ENCODE results near the gene BDP1.
A peak's percentile ranks its signal among the peaks of the same experiment; 100 is the strongest.
"Not testable (repeated sequence)": the region's sequence is repeated elsewhere in the genome, so short reads cannot be mapped to it uniquely, and the experiment has no call there.

The BDP1 gene, protein sequence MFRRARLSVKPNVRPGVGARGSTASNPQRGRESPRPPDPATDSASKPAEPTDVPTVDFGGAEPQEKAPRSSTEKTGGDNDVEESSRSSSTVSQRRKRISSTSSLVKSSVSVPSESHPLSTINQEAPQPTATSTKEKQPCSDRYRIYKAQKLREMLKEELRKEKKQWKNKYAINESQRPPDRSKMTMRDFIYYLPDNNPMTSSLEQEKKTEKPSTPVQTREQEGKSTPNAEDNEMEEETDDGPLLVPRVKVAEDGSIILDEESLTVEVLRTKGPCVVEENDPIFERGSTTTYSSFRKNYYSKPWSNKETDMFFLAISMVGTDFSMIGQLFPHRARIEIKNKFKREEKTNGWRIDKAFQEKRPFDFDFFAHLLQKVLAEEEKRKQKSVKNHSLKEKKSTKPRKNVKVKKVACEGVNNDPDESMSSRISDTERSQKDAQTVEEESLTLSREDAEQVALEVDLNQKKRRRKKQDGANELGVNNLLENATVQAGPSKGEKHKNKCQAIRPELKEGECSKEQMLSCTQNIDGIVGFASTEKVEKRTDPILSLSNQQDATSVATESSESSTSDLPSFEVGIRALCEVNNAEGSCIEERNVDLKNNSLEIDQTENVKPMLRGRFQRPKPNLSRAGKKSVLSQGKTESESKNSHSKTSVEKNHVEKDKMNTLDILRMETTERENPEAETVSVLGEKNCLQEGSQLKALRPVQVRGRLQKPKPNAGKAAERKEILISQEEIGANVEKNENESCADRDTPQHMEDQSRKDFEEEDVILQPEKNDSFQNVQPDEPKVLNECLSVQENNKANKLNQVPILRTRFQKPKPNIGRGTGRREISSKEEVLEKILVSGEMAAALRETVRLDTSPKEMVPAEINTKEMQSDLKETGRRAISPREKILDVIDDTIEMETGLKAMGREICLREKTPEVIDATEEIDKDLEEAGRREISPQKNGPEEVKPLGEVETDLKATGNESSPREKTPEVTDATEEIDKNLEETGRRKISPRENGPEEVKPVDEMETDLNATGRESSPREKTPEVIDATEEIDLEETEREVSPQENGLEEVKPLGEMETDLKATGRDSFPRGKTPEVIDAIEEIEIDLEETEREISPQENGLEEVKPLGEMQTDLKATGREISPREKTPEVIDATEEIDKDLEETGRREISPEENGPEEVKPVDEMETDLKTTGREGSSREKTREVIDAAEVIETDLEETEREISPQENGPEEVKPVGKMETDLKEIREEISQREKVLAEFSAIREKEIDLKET (N-terminal part only)

DNA sequence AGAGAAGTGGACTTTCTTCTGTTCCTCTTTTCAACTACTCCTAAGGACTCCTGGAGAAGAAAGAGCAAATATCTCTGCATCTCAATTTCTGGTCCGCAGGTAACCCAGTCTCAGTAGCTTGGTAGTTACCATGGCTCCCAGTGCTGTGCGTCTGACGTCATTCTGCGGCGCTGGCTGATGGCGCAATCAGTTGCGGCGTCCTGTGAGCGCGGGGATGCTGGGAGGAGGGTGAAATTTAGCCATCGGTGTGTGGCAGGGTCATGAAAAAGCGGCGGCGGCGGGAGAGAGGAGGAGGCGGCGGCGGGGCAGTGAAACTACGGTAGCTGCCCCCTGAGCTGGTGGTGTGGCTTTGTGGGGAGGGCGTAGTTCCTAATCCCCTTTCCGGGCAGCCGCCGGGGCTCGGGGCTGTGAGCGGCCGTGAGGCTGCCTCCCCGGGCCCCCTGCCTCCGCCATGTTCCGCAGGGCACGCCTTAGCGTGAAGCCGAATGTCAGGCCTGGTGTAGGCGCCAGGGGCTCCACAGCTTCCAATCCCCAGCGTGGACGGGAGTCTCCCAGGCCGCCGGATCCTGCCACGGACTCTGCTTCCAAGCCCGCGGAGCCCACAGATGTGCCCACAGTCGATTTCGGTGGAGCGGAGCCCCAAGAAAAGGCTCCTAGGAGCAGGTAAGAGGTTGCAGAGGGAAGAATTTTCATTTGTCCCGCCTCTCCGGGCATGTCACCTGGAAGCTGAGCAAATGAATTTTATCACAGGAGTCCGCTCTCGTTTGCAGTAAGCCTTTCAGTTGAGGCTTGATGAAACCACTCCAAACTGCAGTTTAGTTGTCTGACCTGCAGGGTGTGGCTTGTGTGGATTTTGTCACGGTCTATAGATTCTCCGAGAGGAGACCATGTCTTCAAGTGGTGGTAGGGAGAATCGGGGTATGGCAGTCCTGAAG is at the start of gene BDP1:
Gene BDP1, plus strand, starts transcription at position 225 of the 935 bp plus-strand sequence. Its CDS starts 227 bp downstream, at position 452.
- peak; percentile 92 for DNase-seq (ENCODE audit: low read depth)

DNA sequence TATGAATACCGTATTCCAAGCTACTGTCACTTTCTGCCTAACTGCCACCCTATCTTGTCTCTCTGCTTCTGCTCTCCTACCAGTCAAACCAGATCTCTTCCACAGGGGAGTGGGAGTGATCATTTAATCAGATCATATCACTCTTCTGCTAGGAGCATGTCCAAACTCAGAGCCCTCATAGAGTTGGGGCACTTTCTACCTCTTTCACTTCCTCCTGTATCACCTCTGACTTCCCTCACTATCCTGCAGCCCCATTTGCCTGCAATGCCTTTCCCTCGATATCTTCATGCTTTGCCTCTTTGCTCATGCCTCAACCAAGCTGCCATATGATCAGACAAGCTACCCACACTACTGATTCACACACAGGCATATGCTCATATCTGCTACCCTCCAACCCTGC is 45.4 kb upstream of the BDP1 start:
- not testable (repeated sequence) for DNase-seq (ENCODE audit: low read depth)

- not testable (repeated sequence) for DNase-seq (ENCODE audit: low read depth)
These were observed 39.8 kb upstream of the BDP1 start for GRCh38 chr5:71415626-71416025.

DNA sequence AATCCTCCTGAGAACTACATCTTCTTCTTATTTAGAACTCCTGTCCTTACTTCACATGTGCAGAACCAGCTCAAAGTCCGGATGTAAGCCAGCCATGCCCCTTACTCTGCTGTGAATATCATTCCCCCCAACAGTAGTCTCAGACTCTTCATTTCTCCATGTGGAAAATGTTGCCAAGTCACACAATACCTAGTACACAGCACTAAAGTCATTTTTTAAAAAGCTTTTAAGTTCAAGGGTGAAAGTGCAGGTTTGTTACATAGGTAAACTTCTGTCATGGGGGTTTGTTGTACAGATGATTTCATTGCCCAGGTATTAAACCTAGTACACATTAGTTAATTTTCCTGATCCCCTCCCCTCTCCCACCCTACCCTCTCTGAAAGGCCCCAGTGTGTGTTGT is 37.4 kb upstream of the BDP1 start:
- not testable (repeated sequence) for DNase-seq (ENCODE audit: low read depth)

DNA sequence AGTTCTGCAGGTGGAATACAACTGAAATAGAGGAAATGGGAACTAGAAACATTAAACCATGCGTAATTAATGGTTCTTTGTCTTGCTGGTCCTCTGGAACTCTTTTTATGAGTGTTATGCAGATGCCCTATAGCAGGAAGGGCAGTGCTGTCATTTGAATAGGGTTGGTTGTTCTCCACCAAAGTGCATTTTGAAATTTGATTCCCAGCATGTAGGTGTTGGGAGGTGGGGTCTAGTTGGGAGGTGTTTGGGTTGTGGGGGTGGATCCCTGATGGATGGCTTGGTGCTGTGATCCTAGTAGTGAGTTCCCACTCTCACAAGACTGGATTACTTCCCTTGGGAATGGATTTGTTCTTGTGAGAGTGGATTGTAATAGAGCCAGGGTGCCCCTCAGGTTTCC is 34.2 kb upstream of the BDP1 start:
- DNase-seq (ENCODE audit: low read depth): not testable (repeated sequence)

GRCh38 chr5:71423896-71424295 is 31.6 kb upstream of the BDP1 start:
- not testable (repeated sequence) for DNase-seq (ENCODE audit: low read depth)

GRCh38 chr5:71426686-71427474 is 28.6 kb upstream of the BDP1 start:
- DNase-seq (ENCODE audit: low read depth): not testable (repeated sequence)

DNA sequence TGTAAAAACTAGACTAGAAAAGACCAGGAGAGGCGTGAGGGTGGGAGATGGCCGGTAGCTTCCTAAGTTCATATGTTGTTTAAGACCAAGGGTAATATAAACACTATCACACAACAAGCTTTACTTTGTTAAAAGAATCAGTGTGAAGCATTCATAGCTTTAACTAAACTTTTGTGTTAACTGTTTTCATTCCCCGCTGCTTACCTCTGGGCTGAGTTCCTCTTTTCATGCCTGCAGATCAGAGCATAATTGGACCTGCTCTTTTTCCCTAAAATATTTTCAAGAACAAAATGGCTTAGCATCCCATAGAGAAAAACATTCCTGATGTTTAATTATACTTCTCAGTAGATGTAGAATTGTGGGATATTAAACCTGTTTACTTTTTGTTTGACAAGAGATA is 23.0 kb upstream of the BDP1 start:
- DNase-seq (ENCODE audit: low read depth): not testable (repeated sequence)

- not testable (repeated sequence) for DNase-seq (ENCODE audit: low read depth)
These were observed 20.6 kb upstream of the BDP1 start for GRCh38 chr5:71434825-71435224.

DNA sequence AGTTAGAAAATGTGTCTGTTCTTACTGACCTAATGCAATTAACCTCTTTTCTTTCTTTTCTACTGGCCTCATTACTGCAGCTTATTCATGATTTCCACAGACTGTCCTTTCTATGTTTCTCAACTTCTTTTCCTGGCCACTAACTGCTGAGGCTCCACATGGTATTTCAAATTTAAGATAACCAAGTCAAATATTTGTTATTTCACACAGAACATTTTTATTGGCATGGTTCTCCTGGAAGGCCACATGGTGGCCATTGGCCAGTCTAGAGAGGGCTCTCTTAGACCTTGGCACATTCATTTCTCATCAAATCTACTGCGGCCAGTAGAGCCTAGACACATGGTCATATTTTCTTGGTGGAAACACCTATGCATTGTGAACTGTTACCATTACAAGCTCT is 13.9 kb upstream of the BDP1 start:
- DNase-seq (ENCODE audit: low read depth): not testable (repeated sequence)

- not testable (repeated sequence) for DNase-seq (ENCODE audit: low read depth)
These were observed 11.6 kb upstream of the BDP1 start for GRCh38 chr5:71443891-71444290.

DNA sequence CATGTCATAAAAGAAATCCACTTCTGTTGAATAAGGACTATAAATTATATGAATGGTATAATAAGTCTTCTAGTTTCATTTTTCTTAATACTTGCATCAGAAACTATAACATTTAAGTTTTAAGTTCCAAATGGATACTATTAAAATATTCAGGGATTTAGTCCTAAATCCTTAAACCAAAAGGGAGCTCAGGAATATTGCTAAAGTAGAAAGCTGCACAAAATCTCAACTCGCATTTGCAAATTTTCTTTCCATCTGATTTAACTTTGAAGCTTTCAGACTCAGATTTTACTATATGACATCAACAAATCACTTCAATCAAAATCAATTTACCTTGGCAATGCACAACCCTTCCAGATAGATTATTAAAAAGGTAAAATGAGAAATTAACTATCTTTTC is 10.4 kb upstream of the BDP1 start:
- not testable (repeated sequence) for DNase-seq (ENCODE audit: low read depth)

DNA sequence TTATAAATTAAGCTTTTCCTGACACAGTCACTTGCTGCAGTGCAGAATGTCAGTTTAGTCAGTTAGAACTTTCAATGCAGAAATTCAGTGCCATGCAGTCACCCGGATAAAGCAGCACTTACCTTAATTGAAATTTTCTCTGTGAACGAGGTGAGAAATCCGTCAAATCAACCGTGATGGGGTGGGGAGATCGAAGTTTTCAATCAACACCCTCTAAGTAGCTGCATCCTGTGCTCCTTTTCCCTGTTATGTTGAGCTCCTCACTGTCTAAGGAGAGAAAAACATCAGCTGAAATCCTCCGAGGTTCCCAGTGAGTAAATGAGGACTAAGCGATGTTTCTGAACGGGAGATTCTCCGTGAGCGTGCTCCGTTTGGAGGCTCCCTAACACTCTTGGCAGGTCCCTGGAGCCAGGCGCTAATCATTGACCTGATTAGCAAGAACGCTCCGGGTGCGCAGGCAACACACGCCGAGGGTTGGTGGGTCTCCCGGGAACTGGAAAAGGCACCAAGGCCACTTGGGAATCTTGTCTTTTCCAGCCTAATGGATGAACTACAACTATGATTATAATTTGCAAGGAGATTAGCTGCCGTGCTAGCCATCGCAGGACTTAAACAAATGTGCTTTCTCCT is 9.8 kb upstream of the BDP1 start:
- not testable (repeated sequence) for DNase-seq (ENCODE audit: low read depth)

- not testable (repeated sequence) for DNase-seq (ENCODE audit: low read depth)
These were observed 8.8 kb upstream of the BDP1 start for GRCh38 chr5:71446540-71447216.

GRCh38 chr5:71447218-71447808 is 8.1 kb upstream of the BDP1 start:
- DNase-seq (ENCODE audit: low read depth): peak; percentile 12

DNA sequence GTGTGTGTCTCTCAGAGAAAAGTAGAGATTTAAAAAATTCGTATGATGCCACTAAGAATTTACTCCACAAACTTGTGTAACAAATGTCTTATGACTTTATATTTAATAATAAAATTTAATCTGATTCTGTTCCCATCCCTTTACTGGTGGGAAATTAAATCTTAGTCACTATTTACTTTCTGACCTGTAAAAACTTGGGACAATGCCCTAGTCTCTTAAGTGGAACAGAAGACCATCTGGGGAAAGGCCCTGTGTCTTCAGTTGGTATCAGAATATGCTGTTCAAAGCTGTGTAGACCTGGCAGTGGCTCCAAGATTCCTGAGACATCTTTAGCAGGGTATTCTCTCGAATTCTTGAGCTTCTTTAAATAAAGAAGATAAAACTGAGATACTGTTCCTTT is 2.6 kb upstream of the BDP1 start:
- DNase-seq (ENCODE audit: low read depth): no peak

DNA sequence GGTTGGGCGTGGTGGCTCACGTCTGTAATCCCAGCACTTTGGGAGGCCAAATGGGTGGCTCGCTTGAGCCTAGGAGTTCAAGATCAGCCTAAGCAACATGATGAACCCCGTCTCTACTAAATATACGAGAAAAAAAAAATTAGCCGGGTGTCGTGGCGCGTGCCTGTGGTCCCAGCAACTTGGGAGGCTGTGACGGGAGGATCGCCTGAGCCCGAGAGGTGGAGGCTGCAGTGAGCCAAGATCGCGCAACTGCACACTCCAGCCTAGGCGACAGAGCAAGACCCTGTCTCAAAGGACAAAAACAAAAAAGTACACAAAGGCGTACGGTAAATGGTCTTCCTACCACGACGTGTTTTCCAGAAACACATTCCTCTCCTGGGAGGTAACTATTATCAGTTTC is 538 bp upstream of the BDP1 start:
- DNase-seq (ENCODE audit: low read depth): no peak

DNA sequence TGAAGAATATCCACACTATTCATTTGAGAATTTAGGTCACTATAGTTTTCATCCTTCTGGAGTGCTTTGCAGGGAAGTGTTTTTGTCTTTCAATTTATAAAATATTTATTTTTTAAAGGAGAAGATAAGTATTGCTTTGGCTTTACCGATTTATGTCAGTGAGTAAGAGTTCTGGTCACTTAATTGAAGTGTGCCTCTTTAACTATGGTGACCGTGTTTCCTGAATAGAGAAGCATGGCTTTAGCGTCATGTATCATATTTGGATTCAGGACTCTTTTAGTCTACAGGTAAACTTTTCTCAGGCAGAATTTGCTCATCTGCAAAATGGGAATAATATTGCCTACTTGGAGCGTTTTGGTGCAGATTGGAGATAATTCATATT is 902 bp downstream of the BDP1 start:
- no peak for DNase-seq (ENCODE audit: low read depth)

DNA sequence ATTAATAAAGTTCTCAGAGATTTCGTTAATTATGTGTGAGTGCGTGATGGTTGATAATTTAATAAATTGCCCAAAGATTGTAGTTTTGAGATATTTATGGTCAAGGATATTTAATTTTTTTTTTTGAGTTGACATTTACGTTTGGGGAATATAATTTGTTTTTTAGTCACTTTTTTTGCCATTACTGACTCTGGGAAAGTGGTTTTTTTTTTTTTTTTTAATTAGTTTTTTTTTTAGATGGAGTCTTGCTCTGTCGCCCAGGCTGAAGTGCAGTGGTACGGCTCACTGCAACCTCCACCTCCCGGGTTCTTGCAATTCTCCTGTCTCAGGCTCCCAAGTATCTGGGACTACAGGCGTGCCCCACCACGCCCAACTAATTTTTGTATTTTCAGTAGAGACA is 1.7 kb downstream of the BDP1 start:
- DNase-seq (ENCODE audit: low read depth): no peak

All from fibroblast of gingiva (primary cell).